ENCODE measurements around the gene NAV2. TPM values are rescaled to one million over a fixed set of nuclear protein-coding genes. Genes with fewer than 3 reads are reported as not detected.
"Not testable (repeated sequence)": the region's sequence is repeated elsewhere in the genome, so short reads cannot be mapped to it uniquely, and the experiment has no call there.

The NAV2 gene
- polyA plus RNA-seq, 1 donor: 8.1 TPM

GRCh38 chr11:20068691-20069090 lies 356.1 kb downstream of the NAV2 start:
- Histone ChIP-seq H3K4me3 (ENCODE audit: low read length) (no peak overlapping the region), H3K9me3 (ENCODE audit: control insufficient read depth, low read depth, low read length) (no peaks in the 10 kb centered on the region), H3K27me3 (ENCODE audit: control insufficient read depth, insufficient read depth, low read length) (no peaks in the 10 kb centered on the region), H3K36me3 (ENCODE audit: control insufficient read depth, insufficient read depth, low read length) (no peaks in the 10 kb centered on the region), H3K27ac (ENCODE audit: low read length) (no peak overlapping the region), H3K4me1 (ENCODE audit: control insufficient read depth, insufficient read depth, low read length) (peaks cover 12% of the 10 kb centered on the region)
- WGBS (ENCODE audit: insufficient coverage, low lambda C conversion rate): no CpG with 5 or more reads among the region's 2 CpGs
- no peak for DNase-seq

GRCh38 chr11:20070459-20070858 lies 357.8 kb downstream of the NAV2 start:
- no peak overlapping the region for H3K4me3 ChIP-seq (ENCODE audit: low read length)
- H3K4me1 ChIP-seq (ENCODE audit: control insufficient read depth, insufficient read depth, low read length): peaks cover 4% of the 10 kb centered on the region
- DNase-seq: no peak
- no peaks in the 10 kb centered on the region for H3K9me3 ChIP-seq (ENCODE audit: control insufficient read depth, low read depth, low read length)
- WGBS (ENCODE audit: insufficient coverage, low lambda C conversion rate): 80% methylated on average over 1 of the region's 3 CpGs
- H3K27me3 ChIP-seq (ENCODE audit: control insufficient read depth, insufficient read depth, low read length): no peaks in the 10 kb centered on the region
- H3K36me3 ChIP-seq (ENCODE audit: control insufficient read depth, insufficient read depth, low read length): no peaks in the 10 kb centered on the region
- no peak overlapping the region for H3K27ac ChIP-seq (ENCODE audit: low read length)

GRCh38 chr11:20075627-20076026 lies 363.0 kb downstream of the NAV2 start:
- H3K27me3 ChIP-seq (ENCODE audit: control insufficient read depth, insufficient read depth, low read length): no peaks in the 10 kb centered on the region
- no peak for DNase-seq
- H3K9me3 ChIP-seq (ENCODE audit: control insufficient read depth, low read depth, low read length): no peaks in the 10 kb centered on the region
- no peak overlapping the region for H3K27ac ChIP-seq (ENCODE audit: low read length)
- no peaks in the 10 kb centered on the region for H3K36me3 ChIP-seq (ENCODE audit: control insufficient read depth, insufficient read depth, low read length)
- no peak overlapping the region for H3K4me3 ChIP-seq (ENCODE audit: low read length)
- WGBS (ENCODE audit: insufficient coverage, low lambda C conversion rate): no CpG with 5 or more reads among the region's 4 CpGs
- no peaks in the 10 kb centered on the region for H3K4me1 ChIP-seq (ENCODE audit: control insufficient read depth, insufficient read depth, low read length)

- no peak for DNase-seq
- Histone ChIP-seq H3K27me3 (ENCODE audit: control insufficient read depth, insufficient read depth, low read length) (no peaks in the 10 kb centered on the region), H3K9me3 (ENCODE audit: control insufficient read depth, low read depth, low read length) (no peaks in the 10 kb centered on the region), H3K4me3 (ENCODE audit: low read length) (no peak overlapping the region), H3K36me3 (ENCODE audit: control insufficient read depth, insufficient read depth, low read length) (peaks cover 7% of the 10 kb centered on the region), H3K27ac (ENCODE audit: low read length) (no peak overlapping the region), H3K4me1 (ENCODE audit: control insufficient read depth, insufficient read depth, low read length) (no peaks in the 10 kb centered on the region)
- WGBS (ENCODE audit: insufficient coverage, low lambda C conversion rate): no CpG with 5 or more reads among the region's 7 CpGs
Observed at GRCh38 chr11:20078846-20079245, 366.2 kb downstream of the NAV2 start.

GRCh38 chr11:20080032-20080685 lies 367.5 kb downstream of the NAV2 start:
- peaks cover 7% of the 10 kb centered on the region for H3K36me3 ChIP-seq (ENCODE audit: control insufficient read depth, insufficient read depth, low read length)
- DNase-seq: no peak
- no peak overlapping the region for H3K4me3 ChIP-seq (ENCODE audit: low read length)
- no peaks in the 10 kb centered on the region for H3K9me3 ChIP-seq (ENCODE audit: control insufficient read depth, low read depth, low read length)
- WGBS (ENCODE audit: insufficient coverage, low lambda C conversion rate): 100% methylated on average over 2 of the region's 9 CpGs
- no peak overlapping the region for H3K27ac ChIP-seq (ENCODE audit: low read length)
- H3K27me3 ChIP-seq (ENCODE audit: control insufficient read depth, insufficient read depth, low read length): no peaks in the 10 kb centered on the region
- no peaks in the 10 kb centered on the region for H3K4me1 ChIP-seq (ENCODE audit: control insufficient read depth, insufficient read depth, low read length)

- no peak overlapping the region for H3K27ac ChIP-seq (ENCODE audit: low read length)
- no peaks in the 10 kb centered on the region for H3K27me3 ChIP-seq (ENCODE audit: control insufficient read depth, insufficient read depth, low read length)
- H3K9me3 ChIP-seq (ENCODE audit: control insufficient read depth, low read depth, low read length): no peaks in the 10 kb centered on the region
- H3K36me3 ChIP-seq (ENCODE audit: control insufficient read depth, insufficient read depth, low read length): peaks cover 10% of the 10 kb centered on the region
- no peak overlapping the region for H3K4me3 ChIP-seq (ENCODE audit: low read length)
- DNase-seq: no peak
- H3K4me1 ChIP-seq (ENCODE audit: control insufficient read depth, insufficient read depth, low read length): no peaks in the 10 kb centered on the region
- 95% methylated on average over 4 of the region's 4 CpGs for WGBS (ENCODE audit: insufficient coverage, low lambda C conversion rate)
Observed at GRCh38 chr11:20081336-20081735, 368.7 kb downstream of the NAV2 start.

GRCh38 chr11:20083877-20084276 lies 371.2 kb downstream of the NAV2 start:
- not testable (repeated sequence) for H3K9me3 ChIP-seq (ENCODE audit: control insufficient read depth, low read depth, low read length); H3K4me3 ChIP-seq (ENCODE audit: low read length); DNase-seq; H3K27me3 ChIP-seq (ENCODE audit: control insufficient read depth, insufficient read depth, low read length); H3K27ac ChIP-seq (ENCODE audit: low read length); H3K4me1 ChIP-seq (ENCODE audit: control insufficient read depth, insufficient read depth, low read length)
- no CpG with 5 or more reads among the region's 3 CpGs for WGBS (ENCODE audit: insufficient coverage, low lambda C conversion rate)
- H3K36me3 ChIP-seq (ENCODE audit: control insufficient read depth, insufficient read depth, low read length): peaks cover 13% of the 10 kb centered on the region

GRCh38 chr11:20084921-20085814 lies 372.5 kb downstream of the NAV2 start:
- Histone ChIP-seq H3K27ac (ENCODE audit: low read length) (no peak overlapping the region), H3K36me3 (ENCODE audit: control insufficient read depth, insufficient read depth, low read length) (peaks cover 13% of the 10 kb centered on the region), H3K9me3 (ENCODE audit: control insufficient read depth, low read depth, low read length) (no peaks in the 10 kb centered on the region), H3K4me3 (ENCODE audit: low read length) (no peak overlapping the region), H3K27me3 (ENCODE audit: control insufficient read depth, insufficient read depth, low read length) (no peaks in the 10 kb centered on the region), H3K4me1 (ENCODE audit: control insufficient read depth, insufficient read depth, low read length) (no peaks in the 10 kb centered on the region)
- peak; percentile 47 to 78 for DNase-seq
- no CpG with 5 or more reads among the region's 8 CpGs for WGBS (ENCODE audit: insufficient coverage, low lambda C conversion rate)

GRCh38 chr11:20085918-20086317 lies 373.3 kb downstream of the NAV2 start:
- Histone ChIP-seq H3K4me1 (ENCODE audit: control insufficient read depth, insufficient read depth, low read length) (no peaks in the 10 kb centered on the region), H3K9me3 (ENCODE audit: control insufficient read depth, low read depth, low read length) (no peaks in the 10 kb centered on the region), H3K27me3 (ENCODE audit: control insufficient read depth, insufficient read depth, low read length) (no peaks in the 10 kb centered on the region), H3K36me3 (ENCODE audit: control insufficient read depth, insufficient read depth, low read length) (peaks cover 17% of the 10 kb centered on the region), H3K4me3 (ENCODE audit: low read length) (no peak overlapping the region), H3K27ac (ENCODE audit: low read length) (no peak overlapping the region)
- DNase-seq: no peak
- 100% methylated on average over 1 of the region's 5 CpGs for WGBS (ENCODE audit: insufficient coverage, low lambda C conversion rate)

- DNase-seq: no peak
- WGBS (ENCODE audit: insufficient coverage, low lambda C conversion rate): 51% methylated on average over 2 of the region's 7 CpGs
- Histone ChIP-seq H3K27ac (ENCODE audit: low read length) (no peak overlapping the region), H3K27me3 (ENCODE audit: control insufficient read depth, insufficient read depth, low read length) (no peaks in the 10 kb centered on the region), H3K36me3 (ENCODE audit: control insufficient read depth, insufficient read depth, low read length) (peaks cover 29% of the 10 kb centered on the region), H3K9me3 (ENCODE audit: control insufficient read depth, low read depth, low read length) (no peaks in the 10 kb centered on the region), H3K4me3 (ENCODE audit: low read length) (no peak overlapping the region), H3K4me1 (ENCODE audit: control insufficient read depth, insufficient read depth, low read length) (no peaks in the 10 kb centered on the region)
Observed at GRCh38 chr11:20087118-20087521, 374.5 kb downstream of the NAV2 start.
